Measurements from ENCODE around the gene TMEM89. TPM values are rescaled to one million over a fixed set of nuclear protein-coding genes. Genes with fewer than 3 reads are reported as not detected.

The TMEM89 gene
- total RNA-seq, 1 experiment from 2014 or later: 0.74 TPM

DNA sequence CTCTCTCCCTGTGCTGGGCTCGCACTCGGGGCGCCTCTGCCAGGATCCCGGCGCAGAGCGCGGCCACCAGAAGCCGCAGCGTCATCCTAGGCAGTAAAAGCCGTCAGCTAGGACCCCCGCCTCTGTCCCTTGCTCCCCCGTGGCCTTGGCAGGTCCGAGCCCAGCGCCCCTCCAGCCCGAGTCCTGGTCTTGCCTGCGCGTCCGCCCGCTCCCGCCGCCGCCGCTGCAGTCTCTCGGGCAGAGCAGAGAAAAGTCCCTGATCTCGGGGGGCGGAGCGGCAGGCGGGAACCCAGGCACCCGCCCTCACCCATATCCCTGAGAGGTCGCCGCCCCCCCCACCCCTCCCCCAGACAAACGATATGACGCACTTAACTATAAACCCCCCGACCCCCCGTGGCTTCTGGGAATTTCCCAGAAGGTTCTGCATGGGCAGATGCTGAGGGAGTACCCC lies 26.5 kb downstream of the TMEM89 start, which contains the start of gene COL7A1:
COL7A1 (minus strand) TSS at position 255 of the 451 bp plus-strand sequence; CDS start at position 85, 170 bp downstream.
- Histone ChIP-seq H4K8ac (replicated peaks; ENCODE audit: insufficient read length, low read depth, low read length) (no peak within 1 kb of the TSS), H3K27me3 (ENCODE audit: insufficient read depth, low read length) (no peaks in the 10 kb centered on the region), H3K9me3 (ENCODE audit: control insufficient read depth, low read depth, low read length) (no peaks in the 10 kb centered on the region), H3K79me1 (ENCODE audit: insufficient read depth, low read depth, low read length, poor library complexity, severe bottlenecking) (no peaks in the 10 kb centered on the region), H2BK120ac (ENCODE audit: low read depth, low read length, poor library complexity, severe bottlenecking) (no peak within 1 kb of the TSS), H3K14ac (ENCODE audit: insufficient read depth, low read length) (peak within 1 kb of the TSS; percentile 43; the same call in 1 of the 2 replicates), H3K56ac (ENCODE audit: insufficient read length, low read depth, low read length) (no peak within 1 kb of the TSS), H2AK5ac (ENCODE audit: insufficient read length, low read length) (no peak within 1 kb of the TSS), H2BK12ac (ENCODE audit: insufficient read length, low read depth, low read length) (no peak within 1 kb of the TSS), H2AFZ (ENCODE audit: low read length) (no peak within 1 kb of the TSS), H3K9ac (ENCODE audit: extremely low read depth, insufficient read length, low read length) (no peak within 1 kb of the TSS), H4K20me1 (ENCODE audit: control insufficient read depth, insufficient read depth, insufficient read length) (no peaks in the 10 kb centered on the region), H4K5ac (ENCODE audit: insufficient read length, low read depth, low read length) (no peak within 1 kb of the TSS), H2BK5ac (ENCODE audit: insufficient read length, low read length) (no peak within 1 kb of the TSS), H3K79me2 (ENCODE audit: insufficient read depth, low read length) (no peaks in the 10 kb centered on the region), H3K23me2 (ENCODE audit: insufficient read length, low read depth, low read length, poor library complexity, severe bottlenecking) (no peaks in the 10 kb centered on the region), H3K4me2 (ENCODE audit: insufficient read depth, insufficient read length, low read length) (no peak within 1 kb of the TSS), H3K23ac (ENCODE audit: insufficient read length, low read depth, low read length) (no peak within 1 kb of the TSS), H3K18ac (ENCODE audit: insufficient read length, low read depth, low read length) (peak within 1 kb of the TSS; percentile 13), H3K27ac (ENCODE audit: insufficient read length, low read depth, low read length) (no peak within 1 kb of the TSS), H3T11ph (ENCODE audit: low read length) (no peak within 1 kb of the TSS), H3K4ac (ENCODE audit: low read depth, low read length) (no peak within 1 kb of the TSS), H4K91ac (ENCODE audit: insufficient read length, low read depth, low read length) (no peak within 1 kb of the TSS), H2BK20ac (ENCODE audit: low read depth, low read length, poor library complexity, severe bottlenecking) (no peak within 1 kb of the TSS), H3K4me1 (ENCODE audit: insufficient read depth, low read length) (no peaks in the 10 kb centered on the region), H2BK15ac (ENCODE audit: low read depth, low read length) (no peak within 1 kb of the TSS)
- H3K27ac Mint-ChIP-seq: peak within 1 kb of the TSS; percentile 60 to 90 (median 83); a peak in 6 of 7 replicates
- H3K9me3 Mint-ChIP-seq: no peaks in the 10 kb centered on the region
- peaks cover 16 to 38% (median 20%) of the 10 kb centered on the region in 3 experiments for H3K36me3 Mint-ChIP-seq (ENCODE audit: insufficient read depth in 1 of 3, low read depth in 3 of 3)
- H3K27me3 Mint-ChIP-seq (ENCODE audit: low read depth): peaks cover 4% of the 10 kb centered on the region; the same call in 1 of the 2 replicates
- peaks cover 12 to 21% of the 10 kb centered on the region in 2 experiments for H3K4me1 Mint-ChIP-seq
- no peak within 1 kb of the TSS for H3K4me3 Mint-ChIP-seq
- peak; percentile 53 for DNase-seq
- TF ChIP-seq, protein P1, sequence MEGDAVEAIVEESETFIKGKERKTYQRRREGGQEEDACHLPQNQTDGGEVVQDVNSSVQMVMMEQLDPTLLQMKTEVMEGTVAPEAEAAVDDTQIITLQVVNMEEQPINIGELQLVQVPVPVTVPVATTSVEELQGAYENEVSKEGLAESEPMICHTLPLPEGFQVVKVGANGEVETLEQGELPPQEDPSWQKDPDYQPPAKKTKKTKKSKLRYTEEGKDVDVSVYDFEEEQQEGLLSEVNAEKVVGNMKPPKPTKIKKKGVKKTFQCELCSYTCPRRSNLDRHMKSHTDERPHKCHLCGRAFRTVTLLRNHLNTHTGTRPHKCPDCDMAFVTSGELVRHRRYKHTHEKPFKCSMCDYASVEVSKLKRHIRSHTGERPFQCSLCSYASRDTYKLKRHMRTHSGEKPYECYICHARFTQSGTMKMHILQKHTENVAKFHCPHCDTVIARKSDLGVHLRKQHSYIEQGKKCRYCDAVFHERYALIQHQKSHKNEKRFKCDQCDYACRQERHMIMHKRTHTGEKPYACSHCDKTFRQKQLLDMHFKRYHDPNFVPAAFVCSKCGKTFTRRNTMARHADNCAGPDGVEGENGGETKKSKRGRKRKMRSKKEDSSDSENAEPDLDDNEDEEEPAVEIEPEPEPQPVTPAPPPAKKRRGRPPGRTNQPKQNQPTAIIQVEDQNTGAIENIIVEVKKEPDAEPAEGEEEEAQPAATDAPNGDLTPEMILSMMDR (conservative IDR thresholded peaks at IDR 0.05): no peak
- no CpG with 5 or more reads among the region's 35 CpGs for WGBS (ENCODE audit: extremely low coverage, insufficient read length, low lambda C conversion rate)

Data from H9 (cell line).